Measurements from ENCODE around the gene MTA1.

DNA sequence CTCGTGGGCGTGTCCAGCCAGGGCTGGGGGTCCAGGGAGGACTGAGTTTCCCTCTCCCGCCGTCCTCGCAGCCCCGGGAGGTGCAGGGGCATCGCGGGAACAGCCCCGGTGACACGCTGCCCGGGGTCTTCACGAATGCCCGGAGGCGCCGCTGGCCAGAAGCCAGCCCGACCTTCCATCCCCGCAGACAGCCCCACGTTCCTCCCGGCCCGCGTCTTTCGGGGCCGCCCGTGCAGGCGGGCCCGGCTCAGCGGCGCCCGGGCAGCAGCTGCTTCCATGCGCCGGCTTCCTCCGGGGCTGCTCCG lies 70.6 kb downstream of the MTA1 start:
- TF ChIP-seq POLR2A (IDR thresholded peaks at IDR 0.05; ENCODE audit: low read length): no peak
- TF ChIP-seq GATA1 (IDR thresholded peaks at IDR 0.05; ENCODE audit: low read depth, low read length): no peak
